ENCODE measurements around the gene UBE2V1. TPM values are rescaled to one million over a fixed set of nuclear protein-coding genes. Genes with fewer than 3 reads are reported as not detected.
"Not testable (repeated sequence)": the region's sequence is repeated elsewhere in the genome, so short reads cannot be mapped to it uniquely, and the experiment has no call there.

The UBE2V1 gene
- total RNA-seq, 4 donors from 2014 or later = 45.6 to 124 (median 62.9) TPM

GRCh38 chr20:50141018-50141675 lies 28.2 kb upstream of the UBE2V1 start:
- H3K4me3 ChIP-seq = no peak overlapping the region
- DNase-seq = no peak
- no peak for TF ChIP-seq CTCF (IDR thresholded peaks at IDR 0.05)
- TF ChIP-seq POLR2A (IDR thresholded peaks at IDR 0.05) = no peak
- no peaks in the 10 kb centered on the region for H3K4me1 ChIP-seq
- H3K27me3 ChIP-seq = no peaks in the 10 kb centered on the region
- intact Hi-C loops (cut with DNase I; ENCODE audit: low total_unique reads) = no loop called here
- no peaks in the 10 kb centered on the region for H3K36me3 ChIP-seq
- no peaks in the 10 kb centered on the region for H3K9me3 ChIP-seq
- H3K27ac ChIP-seq = no peak overlapping the region

GRCh38 chr20:50140339-50140859 lies 27.4 kb upstream of the UBE2V1 start:
- no peaks in the 10 kb centered on the region for H3K27me3 ChIP-seq
- no peaks in the 10 kb centered on the region for H3K9me3 ChIP-seq
- no peak overlapping the region for H3K27ac ChIP-seq
- TF ChIP-seq POLR2A (IDR thresholded peaks at IDR 0.05) (no peak), CTCF (IDR thresholded peaks at IDR 0.05) (no peak)
- no peaks in the 10 kb centered on the region for H3K4me1 ChIP-seq
- H3K4me3 ChIP-seq = no peak overlapping the region
- no peaks in the 10 kb centered on the region for H3K36me3 ChIP-seq
- intact Hi-C loops (cut with DNase I; ENCODE audit: low total_unique reads) = no loop called here
- DNase-seq = no peak

GRCh38 chr20:50138479-50139393 lies 25.8 kb upstream of the UBE2V1 start:
- intact Hi-C loops (cut with DNase I; ENCODE audit: low total_unique reads) = no loop called here
- DNase-seq = no peak
- TF ChIP-seq POLR2A (IDR thresholded peaks at IDR 0.05) (no peak), CTCF (IDR thresholded peaks at IDR 0.05) (no peak)
- Histone ChIP-seq H3K9me3 (no peaks in the 10 kb centered on the region), H3K4me3 (no peak overlapping the region), H3K27ac (peak overlapping the region; percentile 38 to 52), H3K36me3 (no peaks in the 10 kb centered on the region), H3K4me1 (no peaks in the 10 kb centered on the region), H3K27me3 (no peaks in the 10 kb centered on the region)

- Histone ChIP-seq H3K27me3 (no peaks in the 10 kb centered on the region), H3K36me3 (no peaks in the 10 kb centered on the region), H3K9me3 (no peaks in the 10 kb centered on the region), H3K27ac (peak overlapping the region; percentile 38 to 52), H3K4me1 (peaks cover 0 to 3% of the 10 kb centered on the region in 2 donors), H3K4me3 (no peak overlapping the region)
- TF ChIP-seq CTCF (IDR thresholded peaks at IDR 0.05) = no peak
- TF ChIP-seq POLR2A (IDR thresholded peaks at IDR 0.05) = no peak
- intact Hi-C loops (cut with DNase I; ENCODE audit: low total_unique reads) = no loop called here
- no peak for DNase-seq
Observed at GRCh38 chr20:50138120-50138478, 25.1 kb upstream of the UBE2V1 start.

- H3K4me1 ChIP-seq; H3K27me3 ChIP-seq; DNase-seq; H3K9me3 ChIP-seq; H3K4me3 ChIP-seq; intact Hi-C loops (cut with DNase I; ENCODE audit: low total_unique reads); H3K36me3 ChIP-seq: not testable (repeated sequence)
- peak overlapping the region in 1 of 2 donors; percentile 52 for H3K27ac ChIP-seq
Observed at GRCh38 chr20:50137702-50138101, 24.8 kb upstream of the UBE2V1 start.

All from uterus (tissue), 4 donors.